ENCODE measurements around the gene PRKACB.

- TF ChIP-seq CTCF (IDR thresholded peaks at IDR 0.05) (no peak), POLR2A (IDR thresholded peaks at IDR 0.05) (no peak)
Observed at GRCh38 chr1:84242641-84243040, 98.6 kb downstream of the PRKACB start.

Data from lower leg skin (tissue), 3 donors.